Neural progenitor cell (in vitro differentiated cells): ENCODE data around the gene TBCA. TPM values are rescaled to one million over a fixed set of nuclear protein-coding genes. Genes with fewer than 3 reads are reported as not detected.

Experiments used
- DNase-seq: peaks from one replicate; pipeline ENCODE4 v3.0.0-alpha.2; 2016; ENCODE audit warnings: low spot score
- H2AFZ ChIP-seq: fragments of 200-600 bp; sonication (generic); replicated peaks from 2 replicates; pipeline ENCODE4 v1.6.1; 2016; ENCODE audit warnings: antibody characterized with exemption
- H3F3A ChIP-seq: fragments of 200-600 bp; sonication (generic); 2 replicates; pipeline ENCODE4 v1.6.1; 2016; ENCODE audit warnings: antibody characterized with exemption, low read depth
- H3K27ac ChIP-seq: fragments of 200-600 bp; sonication (generic); 2 replicates; pipeline ENCODE4 v1.5.1; 2016; ENCODE audit warnings: mild to moderate bottlenecking
- H3K27me3 ChIP-seq: fragments of 200-600 bp; sonication (generic); 2 replicates; pipeline ENCODE4 v1.6.1; 2016; ENCODE audit warnings: mild to moderate bottlenecking, moderate library complexity
- H3K36me3 ChIP-seq: fragments of 200-600 bp; sonication (generic); 2 replicates; pipeline ENCODE4 v1.5.1; 2016
- H3K4me1 ChIP-seq: fragments of 200-600 bp; sonication (generic); 2 replicates; pipeline ENCODE4 v1.6.1; 2016; ENCODE audit warnings: mixed run types
- H3K4me2 ChIP-seq: fragments of 200-600 bp; sonication (generic); 2 replicates; pipeline ENCODE4 v1.6.1; 2016
- H3K4me3 ChIP-seq: fragments of 200-600 bp; sonication (generic); 2 replicates; pipeline ENCODE4 v1.5.1; 2016
- H3K79me2 ChIP-seq: fragments of 200-600 bp; sonication (generic); 2 replicates; pipeline ENCODE4 v1.6.1; 2016; ENCODE audit warnings: low read depth
- H3K9ac ChIP-seq: fragments of 200-600 bp; sonication (generic); 2 replicates; pipeline ENCODE4 v1.6.1; 2016
- H3K9me3 ChIP-seq: fragments of 200-600 bp; sonication (generic); 2 replicates; pipeline ENCODE4 v1.5.1; 2016; ENCODE audit warnings: low read depth
- H4K20me1 ChIP-seq: fragments of 200-600 bp; sonication (generic); 2 replicates; pipeline ENCODE4 v1.6.1; 2016; ENCODE audit warnings: low read depth
- H3K27ac Mint-ChIP-seq: 3 replicates; pipeline ENCODE4 v1.8.0; 2021; ENCODE audit warnings: mixed read lengths
- H3K27me3 Mint-ChIP-seq: 2 replicates; pipeline ENCODE4 v1.8.0; 2022; ENCODE audit warnings: low read depth, mild to moderate bottlenecking, inconsistent platforms, moderate library complexity, mixed read lengths; ENCODE audit not compliant: insufficient read depth
- H3K36me3 Mint-ChIP-seq: 3 replicates; pipeline ENCODE4 v1.8.0; 2021; ENCODE audit warnings: mixed read lengths
- H3K4me1 Mint-ChIP-seq: 3 replicates; pipeline ENCODE4 v1.8.0; 2021; ENCODE audit warnings: mixed read lengths
- H3K4me3 Mint-ChIP-seq: 3 replicates; pipeline ENCODE4 v1.8.0; 2021; ENCODE audit warnings: mild to moderate bottlenecking, moderate library complexity, mixed read lengths
- H3K9me3 Mint-ChIP-seq: 3 replicates; pipeline ENCODE4 v1.8.0; 2020; ENCODE audit warnings: mixed read lengths
- EZH2 ChIP-seq: fragments of 200-600 bp; sonication (generic); IDR thresholded peaks from 2 replicates; pipeline ENCODE4 v1.6.1; 2017; ENCODE audit warnings: antibody characterized with exemption, mild to moderate bottlenecking, moderate library complexity
- EZH2phosphoT487 ChIP-seq: fragments of 200-600 bp; sonication (generic); IDR thresholded peaks from 2 replicates; pipeline ENCODE4 v1.6.1; 2017; ENCODE audit warnings: antibody characterized with exemption
- total RNA-seq: library from RNA; depleted of rRNA; stranded (reverse); fragments of >200 nt; gene quantifications from 2 replicates; pipeline ENCODE4 v1.2.3, GENCODE V29; 2015; ENCODE audit warnings: low replicate concordance
- TF ChIP-seq, protein P1 (sequence below): fragments of 200-600 bp; sonication (generic); IDR thresholded peaks from 2 replicates; pipeline ENCODE4 v1.5.1; 2017; ENCODE audit warnings: antibody characterized with exemption, mild to moderate bottlenecking

The TBCA gene
- total RNA-seq, 1 donor from 2014 or later = 270 TPM

DNA sequence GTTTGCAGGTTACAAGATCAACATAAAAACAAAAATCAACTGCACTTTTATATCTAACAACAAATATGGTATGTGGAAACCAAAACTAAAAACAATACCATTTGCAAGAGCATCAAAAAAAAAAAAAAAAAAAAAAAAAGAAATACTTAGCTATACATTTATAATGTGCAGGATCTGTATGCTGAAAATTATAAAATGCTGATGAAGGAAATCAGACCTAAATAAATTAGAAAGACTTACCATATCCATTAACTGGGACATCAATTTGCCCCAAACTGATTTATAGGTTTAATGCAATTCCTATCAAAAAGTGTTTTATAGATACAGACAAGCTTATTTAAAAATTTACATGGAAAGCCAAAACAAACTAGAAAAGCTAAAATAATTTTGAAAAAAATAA, 77.2 kb downstream of the TBCA start:
- peaks cover 5% of the 10 kb centered on the region for H4K20me1 ChIP-seq
- no peak overlapping the region for H3K4me3 ChIP-seq
- no peaks in the 10 kb centered on the region for H3K27me3 Mint-ChIP-seq
- no peak overlapping the region for H3K9ac ChIP-seq
- no peak overlapping the region for H3K4me3 Mint-ChIP-seq
- peaks cover 9% of the 10 kb centered on the region for H3K9me3 Mint-ChIP-seq
- H3K4me1 ChIP-seq = no peaks in the 10 kb centered on the region
- TF ChIP-seq, protein P1, sequence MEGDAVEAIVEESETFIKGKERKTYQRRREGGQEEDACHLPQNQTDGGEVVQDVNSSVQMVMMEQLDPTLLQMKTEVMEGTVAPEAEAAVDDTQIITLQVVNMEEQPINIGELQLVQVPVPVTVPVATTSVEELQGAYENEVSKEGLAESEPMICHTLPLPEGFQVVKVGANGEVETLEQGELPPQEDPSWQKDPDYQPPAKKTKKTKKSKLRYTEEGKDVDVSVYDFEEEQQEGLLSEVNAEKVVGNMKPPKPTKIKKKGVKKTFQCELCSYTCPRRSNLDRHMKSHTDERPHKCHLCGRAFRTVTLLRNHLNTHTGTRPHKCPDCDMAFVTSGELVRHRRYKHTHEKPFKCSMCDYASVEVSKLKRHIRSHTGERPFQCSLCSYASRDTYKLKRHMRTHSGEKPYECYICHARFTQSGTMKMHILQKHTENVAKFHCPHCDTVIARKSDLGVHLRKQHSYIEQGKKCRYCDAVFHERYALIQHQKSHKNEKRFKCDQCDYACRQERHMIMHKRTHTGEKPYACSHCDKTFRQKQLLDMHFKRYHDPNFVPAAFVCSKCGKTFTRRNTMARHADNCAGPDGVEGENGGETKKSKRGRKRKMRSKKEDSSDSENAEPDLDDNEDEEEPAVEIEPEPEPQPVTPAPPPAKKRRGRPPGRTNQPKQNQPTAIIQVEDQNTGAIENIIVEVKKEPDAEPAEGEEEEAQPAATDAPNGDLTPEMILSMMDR = no peak
- TF ChIP-seq EZH2 = no peak
- no peak for TF ChIP-seq EZH2phosphoT487
- H3F3A ChIP-seq = no peaks in the 10 kb centered on the region
- no peak overlapping the region for H3K27ac ChIP-seq
- no peak overlapping the region for H3K4me2 ChIP-seq
- H3K36me3 Mint-ChIP-seq = peaks cover 49% of the 10 kb centered on the region
- H3K79me2 ChIP-seq = peaks cover 37% of the 10 kb centered on the region
- H3K4me1 Mint-ChIP-seq = peaks cover 4% of the 10 kb centered on the region
- no peaks in the 10 kb centered on the region for H3K9me3 ChIP-seq
- no peak for DNase-seq
- no peaks in the 10 kb centered on the region for H3K36me3 ChIP-seq
- no peak overlapping the region for H2AFZ ChIP-seq
- H3K27me3 ChIP-seq = no peaks in the 10 kb centered on the region
- no peak overlapping the region for H3K27ac Mint-ChIP-seq

DNA sequence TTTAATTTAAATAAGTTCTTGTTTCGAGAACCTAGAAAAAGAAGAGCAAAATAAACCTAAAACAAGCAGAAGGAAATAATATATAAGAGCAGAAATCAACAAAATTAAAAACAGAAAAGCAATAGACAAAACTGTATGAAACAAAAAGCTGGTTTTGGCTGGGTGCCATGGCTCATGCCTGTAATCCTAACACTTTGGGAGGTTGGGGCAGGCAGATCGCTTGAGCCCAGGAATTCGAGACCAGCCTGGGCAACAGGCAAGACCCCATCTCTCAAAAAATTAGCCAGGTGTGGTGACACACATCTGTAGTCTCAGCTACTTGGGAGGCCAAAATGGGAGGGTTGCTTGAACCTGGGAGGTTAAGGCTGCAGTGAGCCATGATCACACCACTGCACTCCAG, 78.4 kb downstream of the TBCA start:
- Histone ChIP-seq H3K9ac (no peak overlapping the region), H3K27me3 (no peaks in the 10 kb centered on the region), H2AFZ (no peak overlapping the region), H3K4me2 (no peak overlapping the region), H3K4me3 (no peak overlapping the region), H3K79me2 (peaks cover 37% of the 10 kb centered on the region), H3K27ac (no peak overlapping the region), H3K4me1 (no peaks in the 10 kb centered on the region), H4K20me1 (peaks cover 5% of the 10 kb centered on the region), H3K36me3 (no peaks in the 10 kb centered on the region), H3F3A (no peaks in the 10 kb centered on the region), H3K9me3 (no peaks in the 10 kb centered on the region)
- peaks cover 43% of the 10 kb centered on the region for H3K36me3 Mint-ChIP-seq
- H3K4me1 Mint-ChIP-seq = peaks cover 5% of the 10 kb centered on the region
- no peak overlapping the region for H3K27ac Mint-ChIP-seq
- H3K9me3 Mint-ChIP-seq = peaks cover 9% of the 10 kb centered on the region
- H3K4me3 Mint-ChIP-seq = no peak overlapping the region
- DNase-seq = no peak
- TF ChIP-seq EZH2phosphoT487 (no peak), EZH2 (no peak)
- TF ChIP-seq, protein P1 = no peak
- H3K27me3 Mint-ChIP-seq = no peaks in the 10 kb centered on the region

DNA sequence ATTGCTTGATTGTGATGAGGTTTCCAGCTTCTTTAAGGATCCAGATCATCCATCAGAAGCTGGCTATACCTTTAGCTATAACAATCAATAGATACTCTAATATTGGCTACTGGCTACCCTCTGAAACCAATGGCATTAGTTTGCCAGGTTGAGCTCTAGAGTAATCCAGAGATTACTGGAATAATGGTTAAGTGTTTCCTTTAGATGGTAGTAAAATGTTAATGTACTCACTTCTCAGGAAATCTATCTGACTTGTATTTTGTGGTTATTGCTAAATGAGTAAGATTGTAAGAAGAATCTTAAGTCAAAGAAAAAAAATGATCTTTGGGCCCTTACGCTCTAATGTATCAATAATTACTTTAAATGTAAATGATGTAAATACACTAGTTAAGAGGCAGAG, 80.0 kb downstream of the TBCA start:
- Histone ChIP-seq H2AFZ (no peak overlapping the region), H3K9ac (no peak overlapping the region), H3K4me1 (no peaks in the 10 kb centered on the region), H3K27ac (no peak overlapping the region), H4K20me1 (no peaks in the 10 kb centered on the region), H3K4me3 (no peak overlapping the region), H3K9me3 (no peaks in the 10 kb centered on the region), H3F3A (no peaks in the 10 kb centered on the region), H3K4me2 (no peak overlapping the region), H3K79me2 (peaks cover 35% of the 10 kb centered on the region), H3K27me3 (no peaks in the 10 kb centered on the region), H3K36me3 (peaks cover 9% of the 10 kb centered on the region)
- no peak overlapping the region for H3K27ac Mint-ChIP-seq
- H3K4me3 Mint-ChIP-seq = no peak overlapping the region
- H3K36me3 Mint-ChIP-seq = peaks cover 34% of the 10 kb centered on the region
- peaks cover 9% of the 10 kb centered on the region for H3K9me3 Mint-ChIP-seq
- no peak for TF ChIP-seq EZH2
- TF ChIP-seq, protein P1 = no peak
- TF ChIP-seq EZH2phosphoT487 = no peak
- no peak for DNase-seq
- H3K4me1 Mint-ChIP-seq = peaks cover 5% of the 10 kb centered on the region
- H3K27me3 Mint-ChIP-seq = no peaks in the 10 kb centered on the region
